Left renal pelvis (tissue), 4 donors: ENCODE results near the gene IGSF8. TPM values are rescaled to one million over a fixed set of nuclear protein-coding genes. Genes with fewer than 3 reads are reported as not detected.
"Not testable (repeated sequence)": the region's sequence is repeated elsewhere in the genome, so short reads cannot be mapped to it uniquely, and the experiment has no call there.

Experiments
- DNase-seq, 4 donors: peaks; one replicate each; pipeline ENCODE4 v3.0.0-alpha.2; 2013; ENCODE audit warnings: low read depth in 4 of 4, low spot score in 3 of 4
- polyA plus RNA-seq, 4 donors: library from polyadenylated mRNA; unstranded; fragments of 120-200 nt; gene quantifications; one replicate each; pipeline ENCODE4 v1.2.1, GENCODE V29; 2013; ENCODE audit not compliant: insufficient read length in 4 of 4

Gene IGSF8
- polyA plus RNA-seq, 4 donors, result 18.3 to 40.3 (median 28.7) TPM

- no peak for DNase-seq
Measured at GRCh38 chr1:160127865-160128523, 29.6 kb upstream of the IGSF8 start.

- DNase-seq, result no peak
Measured at GRCh38 chr1:160127381-160127780, 29.0 kb upstream of the IGSF8 start.

- DNase-seq, result not testable (repeated sequence)
Measured at GRCh38 chr1:160126342-160126741, 27.9 kb upstream of the IGSF8 start.

- DNase-seq, result no peak
Measured at GRCh38 chr1:160125746-160126145, 27.3 kb upstream of the IGSF8 start.

- DNase-seq, result no peak
Measured at GRCh38 chr1:160124705-160125478, 26.5 kb upstream of the IGSF8 start.

GRCh38 chr1:160123726-160124125 is 25.3 kb upstream of the IGSF8 start:
- DNase-seq, result no peak

GRCh38 chr1:160122978-160123495 is 24.6 kb upstream of the IGSF8 start:
- DNase-seq, result no peak

- DNase-seq, result no peak
Measured at GRCh38 chr1:160121388-160121787, 23.0 kb upstream of the IGSF8 start.

- no peak for DNase-seq
Measured at GRCh38 chr1:160120797-160121196, 22.4 kb upstream of the IGSF8 start.

GRCh38 chr1:160118928-160119327 is 20.5 kb upstream of the IGSF8 start:
- DNase-seq, result no peak

GRCh38 chr1:160117709-160118183 is 19.3 kb upstream of the IGSF8 start:
- no peak for DNase-seq

- no peak for DNase-seq
Measured at GRCh38 chr1:160117300-160117699, 18.9 kb upstream of the IGSF8 start.

GRCh38 chr1:160116283-160117147 is 18.1 kb upstream of the IGSF8 start:
- no peak for DNase-seq

- no peak for DNase-seq
Measured at GRCh38 chr1:160115545-160116282, 17.3 kb upstream of the IGSF8 start, which contains the start of gene ATP1A2. ATP1A2 (plus strand) TSS chr1:160115759; CDS start chr1:160115862, 103 bp downstream.

- no peak for DNase-seq
Measured at GRCh38 chr1:160114085-160114484, 15.7 kb upstream of the IGSF8 start.

- no peak for DNase-seq
Measured at GRCh38 chr1:160113407-160113806, 15.0 kb upstream of the IGSF8 start.

GRCh38 chr1:160112357-160112756 is 13.9 kb upstream of the IGSF8 start:
- no peak for DNase-seq

- DNase-seq, result not testable (repeated sequence)
Measured at GRCh38 chr1:160111462-160111861, 13.0 kb upstream of the IGSF8 start.

- DNase-seq, result no peak
Measured at GRCh38 chr1:160109686-160110085, 11.3 kb upstream of the IGSF8 start.
